ENCODE data around the gene PADI3.

GRCh38 chr1:17301767-17302166 lies 52.9 kb downstream of the PADI3 start:
- TF ChIP-seq CTCF (IDR thresholded peaks at IDR 0.05) (no peak), POLR2AphosphoS5 (IDR thresholded peaks at IDR 0.05) (no peak)
